Mesendoderm (in vitro differentiated cells): ENCODE data around the gene USP2.
A peak's percentile ranks its signal among the peaks of the same experiment; 100 is the strongest.

ENCODE experiments used
- DNase-seq: peaks from one replicate; pipeline ENCODE4 v3.0.0; 2013
- H2AK5ac ChIP-seq: 2 replicates; pipeline ENCODE4 v1.6.1; 2013; ENCODE audit warnings: low read length, inconsistent platforms
- H2BK120ac ChIP-seq: 2 replicates; pipeline ENCODE4 v1.6.1; 2013; ENCODE audit warnings: low read depth, mild to moderate bottlenecking, low read length, moderate library complexity, mixed read lengths
- H2BK15ac ChIP-seq: replicated peaks from 2 replicates; pipeline ENCODE4 v1.6.1; 2013; ENCODE audit warnings: low read depth, mild to moderate bottlenecking, moderate library complexity
- H2BK5ac ChIP-seq: 2 replicates; pipeline ENCODE4 v1.6.1; 2013; ENCODE audit warnings: low read length, inconsistent platforms
- H3K18ac ChIP-seq: 2 replicates; pipeline ENCODE4 v1.6.1; 2013; ENCODE audit warnings: mild to moderate bottlenecking, low read length, mixed read lengths
- H3K23ac ChIP-seq: one replicate; pipeline ENCODE4 v1.6.1; 2013; ENCODE audit warnings: low read length
- H3K27ac ChIP-seq: 2 replicates; pipeline ENCODE4 v1.5.1; 2013; ENCODE audit warnings: low read depth, mild to moderate bottlenecking, inconsistent platforms, low read length, moderate library complexity
- H3K27me3 ChIP-seq: 2 replicates; pipeline ENCODE4 v1.6.1; 2013; ENCODE audit warnings: low read length, control low read depth, mild to moderate bottlenecking, inconsistent platforms; ENCODE audit not compliant: insufficient read depth, poor library complexity
- H3K36me3 ChIP-seq: 2 replicates; pipeline ENCODE4 v1.6.1; 2013; ENCODE audit warnings: low read length, inconsistent platforms; ENCODE audit not compliant: control insufficient read depth, insufficient read depth
- H3K4ac ChIP-seq: one replicate; pipeline ENCODE4 v1.6.1; 2013; ENCODE audit warnings: low read depth, mild to moderate bottlenecking, low read length, moderate library complexity
- H3K4me1 ChIP-seq: 2 replicates; pipeline ENCODE4 v1.6.1; 2013; ENCODE audit warnings: low read depth, low read length, inconsistent platforms; ENCODE audit not compliant: control insufficient read depth
- H3K4me2 ChIP-seq: 2 replicates; pipeline ENCODE4 v1.6.1; 2013; ENCODE audit warnings: low read length
- H3K4me3 ChIP-seq: 2 replicates; pipeline ENCODE4 v1.5.1; 2013; ENCODE audit warnings: mild to moderate bottlenecking, low read length
- H3K56ac ChIP-seq: one replicate; pipeline ENCODE4 v1.6.1; 2013; ENCODE audit warnings: low read length
- H3K79me1 ChIP-seq: 2 replicates; pipeline ENCODE4 v1.6.1; 2013; ENCODE audit warnings: low read length, inconsistent platforms
- H3K79me2 ChIP-seq: 2 replicates; pipeline ENCODE4 v1.6.1; 2013; ENCODE audit warnings: mild to moderate bottlenecking, low read length; ENCODE audit not compliant: control insufficient read depth, insufficient read depth
- H3K9ac ChIP-seq: 2 replicates; pipeline ENCODE4 v1.6.1; 2013; ENCODE audit warnings: low read length, inconsistent platforms
- H4K5ac ChIP-seq: one replicate; pipeline ENCODE4 v1.6.1; 2013; ENCODE audit warnings: low read length
- H4K8ac ChIP-seq: one replicate; pipeline ENCODE4 v1.6.1; 2013; ENCODE audit warnings: low read depth, mild to moderate bottlenecking, control low read depth, low read length, moderate library complexity
- WGBS: extraction: QIAGEN DNeasy Blood & Tissue Kit; methylation state at CpG from one replicate; pipeline ENCODE4 v1.1.7; 2013; ENCODE audit warnings: low lambda C conversion rate, missing lambda C conversion rate; ENCODE audit not compliant: insufficient coverage; ENCODE audit errors: extremely low coverage; 5-methylcytosine and 5-hydroxymethylcytosine counted together

USP2 gene

GRCh38 chr11:119355091-119355843 is 26.2 kb downstream of the USP2 start:
- Histone ChIP-seq H3K36me3 (no peaks in the 10 kb centered on the region), H3K4ac (no peak overlapping the region), H3K79me2 (no peaks in the 10 kb centered on the region), H3K9ac (no peak overlapping the region), H3K18ac (no peak overlapping the region), H4K5ac (no peak overlapping the region), H3K4me1 (no peaks in the 10 kb centered on the region), H3K27ac (no peak overlapping the region), H2AK5ac (no peak overlapping the region), H3K4me3 (no peak overlapping the region), H3K79me1 (no peaks in the 10 kb centered on the region), H3K4me2 (no peak overlapping the region), H3K56ac (no peak overlapping the region), H4K8ac (no peak overlapping the region), H3K27me3 (no peaks in the 10 kb centered on the region), H2BK15ac (no peak overlapping the region), H3K23ac (no peak overlapping the region), H2BK5ac (no peak overlapping the region), H2BK120ac (no peak overlapping the region)
- DNase-seq = no peak
- WGBS = no CpG with 5 or more reads among the region's 9 CpGs

- H3K36me3 ChIP-seq = no peaks in the 10 kb centered on the region
Measured at GRCh38 chr11:119352857-119353260, 28.6 kb downstream of the USP2 start.

GRCh38 chr11:119351232-119351631 is 30.3 kb downstream of the USP2 start:
- H3K4ac ChIP-seq = no peak overlapping the region
- no peaks in the 10 kb centered on the region for H3K36me3 ChIP-seq
- no peaks in the 10 kb centered on the region for H3K79me2 ChIP-seq
- H3K18ac ChIP-seq = no peak overlapping the region
- H3K79me1 ChIP-seq = no peaks in the 10 kb centered on the region
- no peaks in the 10 kb centered on the region for H3K27me3 ChIP-seq
- no peak overlapping the region for H4K8ac ChIP-seq
- no peak overlapping the region for H3K27ac ChIP-seq
- no peak for DNase-seq
- H4K5ac ChIP-seq = no peak overlapping the region
- no peak overlapping the region for H2BK120ac ChIP-seq
- WGBS = no CpG with 5 or more reads among the region's 2 CpGs
- no peak overlapping the region for H2BK5ac ChIP-seq
- no peak overlapping the region for H3K56ac ChIP-seq
- H3K4me2 ChIP-seq = no peak overlapping the region
- no peak overlapping the region for H3K9ac ChIP-seq
- no peak overlapping the region for H3K4me3 ChIP-seq
- H3K4me1 ChIP-seq = no peaks in the 10 kb centered on the region
- no peak overlapping the region for H2AK5ac ChIP-seq
- H3K23ac ChIP-seq = no peak overlapping the region
- no peak overlapping the region for H2BK15ac ChIP-seq

More at GRCh38 chr11:119352857-119353260, 28.6 kb downstream of the USP2 start:
- no peak overlapping the region for H3K9ac ChIP-seq
- H3K4me1 ChIP-seq = no peaks in the 10 kb centered on the region
- no peak overlapping the region for H2BK15ac ChIP-seq
- H3K4me3 ChIP-seq = no peak overlapping the region
- no peak overlapping the region for H2AK5ac ChIP-seq
- no peaks in the 10 kb centered on the region for H3K79me2 ChIP-seq
- no peak overlapping the region for H2BK120ac ChIP-seq
- H2BK5ac ChIP-seq = no peak overlapping the region
- H3K56ac ChIP-seq = no peak overlapping the region
- H3K27ac ChIP-seq = no peak overlapping the region
- H3K18ac ChIP-seq = no peak overlapping the region
- no peak overlapping the region for H3K4me2 ChIP-seq
- no peak overlapping the region for H4K5ac ChIP-seq
- WGBS = no CpG with 5 or more reads among the region's 4 CpGs
- no peaks in the 10 kb centered on the region for H3K79me1 ChIP-seq
- no peak overlapping the region for H4K8ac ChIP-seq
- no peak overlapping the region for H3K23ac ChIP-seq
- peak; percentile 70 for DNase-seq
- H3K4ac ChIP-seq = no peak overlapping the region
- no peaks in the 10 kb centered on the region for H3K27me3 ChIP-seq

- no peak for DNase-seq
- Histone ChIP-seq H3K4ac (no peak overlapping the region), H2AK5ac (no peak overlapping the region), H3K18ac (no peak overlapping the region), H3K36me3 (no peaks in the 10 kb centered on the region), H3K79me1 (no peaks in the 10 kb centered on the region), H3K79me2 (no peaks in the 10 kb centered on the region), H4K8ac (no peak overlapping the region), H3K9ac (no peak overlapping the region), H3K56ac (no peak overlapping the region), H3K4me1 (no peaks in the 10 kb centered on the region), H3K4me2 (no peak overlapping the region), H3K27ac (no peak overlapping the region), H2BK120ac (no peak overlapping the region), H2BK15ac (no peak overlapping the region), H3K4me3 (no peak overlapping the region), H3K27me3 (no peaks in the 10 kb centered on the region), H2BK5ac (no peak overlapping the region), H3K23ac (no peak overlapping the region), H4K5ac (no peak overlapping the region)
- no CpG with 5 or more reads among the region's 6 CpGs for WGBS
Measured at GRCh38 chr11:119350302-119350701, 31.2 kb downstream of the USP2 start.

- Histone ChIP-seq H4K8ac (no peak overlapping the region), H3K36me3 (no peaks in the 10 kb centered on the region), H3K4ac (no peak overlapping the region), H3K4me2 (no peak overlapping the region), H2BK15ac (no peak overlapping the region), H3K9ac (no peak overlapping the region), H3K23ac (no peak overlapping the region), H2BK120ac (no peak overlapping the region), H3K27me3 (no peaks in the 10 kb centered on the region), H2AK5ac (no peak overlapping the region), H3K79me2 (no peaks in the 10 kb centered on the region), H4K5ac (no peak overlapping the region), H3K79me1 (no peaks in the 10 kb centered on the region), H3K56ac (no peak overlapping the region), H3K4me1 (no peaks in the 10 kb centered on the region), H3K27ac (no peak overlapping the region), H3K4me3 (no peak overlapping the region), H3K18ac (no peak overlapping the region), H2BK5ac (no peak overlapping the region)
- no peak for DNase-seq
- no CpG with 5 or more reads among the region's 16 CpGs for WGBS
Measured at GRCh38 chr11:119347940-119348605, 33.4 kb downstream of the USP2 start.
